ENCODE results near the gene VPS8. TPM values are rescaled to one million over a fixed set of nuclear protein-coding genes. Genes with fewer than 3 reads are reported as not detected.
A peak's percentile ranks its signal among the peaks of the same experiment; 100 is the strongest.

Gene VPS8
- total RNA-seq, 1 experiment from 2014 or later: 37.6 TPM

- TF ChIP-seq CTCF (IDR thresholded peaks at IDR 0.05 in 2 of 3, conservative IDR thresholded peaks at IDR 0.05 in 1 of 3; ENCODE audit: borderline replicate concordance in 1 of 3, insufficient read depth in 1 of 3, low read depth in 2 of 3, low read length in 2 of 3) (peak; percentile 53 to 73 (median 69)), ZFX (IDR thresholded peaks at IDR 0.05) (no peak), FOSL1 (IDR thresholded peaks at IDR 0.05; ENCODE audit: low read depth) (no peak), SIN3A (IDR thresholded peaks at IDR 0.05; ENCODE audit: low read depth) (no peak), EGR1 (IDR thresholded peaks at IDR 0.05; ENCODE audit: low read depth) (no peak), RAD21 (IDR thresholded peaks at IDR 0.05; ENCODE audit: low read depth) (peak; percentile 81), ATF3 (IDR thresholded peaks at IDR 0.05) (no peak)
- no peaks in the 10 kb centered on the region for H3K27me3 ChIP-seq (ENCODE audit: insufficient read depth, low read length)
- no TSS peak for BruUV-seq (replicated peaks)
- no peaks in the 10 kb centered on the region for H3K9me3 ChIP-seq (ENCODE audit: control insufficient read depth in 1 of 2, insufficient read depth in 1 of 2, low read depth in 1 of 2, low read length in 2 of 2)
- H3K4me1 ChIP-seq (ENCODE audit: control insufficient read depth in 1 of 2, insufficient read depth in 2 of 2, low read length in 2 of 2): no peaks in the 10 kb centered on the region
- H3K4me2 ChIP-seq (ENCODE audit: low read length): no peak overlapping the region
- H3K36me3 ChIP-seq (ENCODE audit: control insufficient read depth in 1 of 2, insufficient read depth in 2 of 2, low read length in 2 of 2): peaks cover 0 to 2% of the 10 kb centered on the region in 2 experiments; a peak in 3 of 4 replicates
- H4K20me1 ChIP-seq (ENCODE audit: insufficient read depth): no peaks in the 10 kb centered on the region
- POLR2A ChIA-PET: interaction anchor here (0.7 kb wide), 1 partner anchor 15 kb away, joined by 4 read pairs; no protein-coding TSS in a partner anchor
- H3K9ac ChIP-seq (ENCODE audit: low read length): no peak overlapping the region
- H3K4me3 ChIP-seq (replicated peaks in 1 of 2; ENCODE audit: low read depth in 1 of 2, low read length in 2 of 2): no peak overlapping the region
- RAD21 ChIA-PET (ENCODE audit: low non-redundant PET in 1 of 2, low total read pairs in 2 of 2, uncharacterized antibody in 2 of 2, unreplicated experiment in 2 of 2): interaction anchor here in 1 of 2 experiments (0.7 kb wide), 1 partner anchor 67 kb away, joined by 4 read pairs; no protein-coding TSS in a partner anchor
- CTCF ChIA-PET: interaction anchor here (0.7 to 1.5 kb wide), 10 partner anchors 18 to 433 kb away, joined by 3 to 10 read pairs (median 4); no protein-coding TSS in a partner anchor
- H3K27ac ChIP-seq (ENCODE audit: low read depth, low read length): no peak overlapping the region
- no peaks in the 10 kb centered on the region for H3K9me2 ChIP-seq (ENCODE audit: insufficient read depth)
- H2AFZ ChIP-seq (ENCODE audit: low read depth, low read length, poor library complexity, severe bottlenecking): no peak overlapping the region
- no peaks in the 10 kb centered on the region for H3K79me2 ChIP-seq (ENCODE audit: insufficient read depth, low read length)
- peak; percentile 62 for ATAC-seq
- peak; percentile 8 for DNase-seq (ENCODE audit: low read depth, low spot score)
- intact Hi-C loops (cut with micrococcal nuclease): loop anchor here (1.0 to 2.0 kb wide), 5 partner anchors 301 to 433 kb away; no protein-coding TSS in a partner anchor
These were observed 63.0 kb downstream of the VPS8 start for GRCh38 chr3:184874709-184875644.

All from HCT116 (cell line).